Right ventricle myocardium inferior (tissue), 1 donor: ENCODE data around the gene GHRH. TPM values are rescaled to one million over a fixed set of nuclear protein-coding genes. Genes with fewer than 3 reads are reported as not detected.

ENCODE experiments used
- total RNA-seq: library from RNA; stranded (reverse); fragmentation: NEBNext Ultra II Directional; extraction: Animal tissue kit (Norgen Biotek cat#: 25700); gene quantifications from one replicate; pipeline ENCODE4 v1.2.1, GENCODE V29; 2021
- donor health status: DM: no; HTN: yes; CAD: no; lungs with severe emphysema.

Gene GHRH
- total RNA-seq, 1 donor from 2014 or later: not detected

Other genes starting within 250 kb of the GHRH start
- gene RBL1, start 165.8 kb downstream of the GHRH start, total RNA-seq: 5.3 TPM
- gene RPN2, start 82.5 kb downstream of the GHRH start, total RNA-seq: 100 TPM
- gene MROH8, start 82.3 kb downstream of the GHRH start, total RNA-seq: 3.7 TPM
- gene MANBAL, start 27.8 kb upstream of the GHRH start, total RNA-seq: 20.7 TPM
- gene SRC, start 84.3 kb upstream of the GHRH start, total RNA-seq: 6.0 TPM